Endothelial cell of umbilical vein (primary cell): ENCODE measurements around the gene CCR7. TPM values are rescaled to one million over a fixed set of nuclear protein-coding genes. Genes with fewer than 3 reads are reported as not detected.

Experiments
- BruUV-seq: library from RNA; stranded (reverse); fragments of 400-500 nt; replicated peaks from 2 replicates; lab custom pipeline; 2021; lab: Mats Ljungman, UMichigan
- CTCF ChIA-PET: fragments of 300-600, 350-600 bp; sonication (Branson Sonifier 250); formaldehyde crosslinking; loops from one replicate; lab custom pipeline; 2021; ENCODE audit warnings: antibody characterized with exemption, inconsistent platforms; lab: Charles Lee
- POLR2A ChIA-PET: fragments of 300-600, 350-600 bp; sonication (Branson Sonifier 250); formaldehyde crosslinking; loops from one replicate; lab custom pipeline; 2021; ENCODE audit warnings: antibody characterized with exemption, inconsistent platforms; lab: Charles Lee
- DNase-seq: peaks from one replicate; pipeline ENCODE4 v3.0.0-alpha.2; 2011; ENCODE audit warnings: low read depth, low spot score
- FAIRE-seq: peaks from 2 replicates; lab custom pipeline; 2011; peaks lifted over from hg19 to GRCh38; lab: Jason Lieb, UNC
- H2AFZ ChIP-seq: 2 replicates; pipeline ENCODE4 v1.6.0; 2012; ENCODE audit warnings: low read depth, low read length, control low read depth, inconsistent platforms
- H3K27ac ChIP-seq: 2 replicates; pipeline ENCODE4 v1.5.1; 2011; ENCODE audit warnings: low read depth, mild to moderate bottlenecking, control low read depth, low read length, moderate library complexity; ENCODE audit not compliant: insufficient read depth
- H3K27me3 ChIP-seq, 2 experiments: 2 replicates each; pipeline versions ENCODE4 v1.6.0 to v1.6.1; 2011; ENCODE audit warnings: low read length in 2 of 2, mixed read lengths in 1 of 2; ENCODE audit not compliant: control insufficient read depth in 2 of 2, insufficient read depth in 2 of 2
- H3K36me3 ChIP-seq, 2 experiments: 2 replicates in 1 of 2; 3 replicates in 1 of 2; pipeline ENCODE4 v1.5.1; 2011; ENCODE audit warnings: low read length in 2 of 2, mild to moderate bottlenecking in 1 of 2, moderate library complexity in 1 of 2; ENCODE audit not compliant: control insufficient read depth in 2 of 2, insufficient read depth in 2 of 2; ENCODE audit errors: extremely low read depth in 1 of 2
- H3K4me1 ChIP-seq: 3 replicates; pipeline ENCODE4 v1.5.1; 2011; ENCODE audit warnings: mild to moderate bottlenecking, low read length; ENCODE audit not compliant: control insufficient read depth, insufficient read depth; ENCODE audit errors: extremely low read depth
- H3K4me2 ChIP-seq: 2 replicates; pipeline ENCODE4 v1.6.1; 2011; ENCODE audit warnings: low read length, control low read depth, mixed read lengths; ENCODE audit not compliant: insufficient read depth
- H3K4me3 ChIP-seq, 3 experiments: fragments of 200-600 bp in 1 of 3; sonication (generic), shearing (Covaris generic) in 1 of 3; replicated peaks in 1 of 3; 2 replicates each; pipeline ENCODE4 v1.5.1; 2011 to 2016; ENCODE audit warnings: control low read depth in 3 of 3, low read length in 3 of 3, mild to moderate bottlenecking in 2 of 3, inconsistent platforms in 1 of 3, low read depth in 1 of 3, moderate library complexity in 1 of 3; ENCODE audit not compliant: insufficient read depth in 1 of 3
- H3K79me2 ChIP-seq: 2 replicates; pipeline ENCODE4 v1.6.0; 2012; ENCODE audit warnings: low read length, inconsistent platforms; ENCODE audit not compliant: control insufficient read depth, insufficient read depth
- H3K9ac ChIP-seq: replicated peaks from 2 replicates; pipeline ENCODE3; 2011; ENCODE audit warnings: low read length, control low read depth; ENCODE audit not compliant: insufficient read depth; ENCODE audit errors: extremely low read depth
- H3K9me1 ChIP-seq: replicated peaks from 3 replicates; pipeline ENCODE4 v1.6.0; 2011; ENCODE audit warnings: mild to moderate bottlenecking, low read length; ENCODE audit not compliant: control insufficient read depth, insufficient read depth; ENCODE audit errors: extremely low read depth
- H3K9me3 ChIP-seq: replicated peaks from 2 replicates; pipeline ENCODE4 v1.5.1; 2012; ENCODE audit warnings: low read length, inconsistent platforms; ENCODE audit not compliant: control insufficient read depth, insufficient read depth
- H4K20me1 ChIP-seq: replicated peaks from 2 replicates; pipeline ENCODE3; 2011; ENCODE audit warnings: mild to moderate bottlenecking, low read length; ENCODE audit not compliant: control insufficient read depth, insufficient read depth; ENCODE audit errors: extremely low read depth
- CTCF ChIP-seq, 2 donors: IDR thresholded peaks; 1 replicate in 1 of 2; 2 replicates in 1 of 2; pipeline ENCODE4 v1.5.1; 2011; ENCODE audit warnings: low read length in 2 of 2, mild to moderate bottlenecking in 2 of 2, moderate library complexity in 2 of 2, control low read depth in 1 of 2, inconsistent platforms in 1 of 2, low read depth in 1 of 2; ENCODE audit not compliant: insufficient read depth in 1 of 2; ENCODE audit errors: extremely low read depth in 1 of 2
- JUN ChIP-seq: IDR thresholded peaks from 2 replicates; pipeline ENCODE4 v1.6.1; 2011; ENCODE audit warnings: borderline replicate concordance, low read depth; ENCODE audit not compliant: insufficient read length, insufficient read depth
- MYC ChIP-seq: IDR thresholded peaks from one replicate; pipeline ENCODE4 v1.6.1; 2011; ENCODE audit warnings: mild to moderate bottlenecking, low read depth, low read length
- POLR2A ChIP-seq: IDR thresholded peaks from 2 replicates; pipeline ENCODE4 v1.6.1; 2012; ENCODE audit warnings: low read depth, mild to moderate bottlenecking, control low read depth, low read length
- POLR2AphosphoS5 ChIP-seq: IDR thresholded peaks from 2 replicates; pipeline ENCODE4 v1.6.1; 2012; ENCODE audit warnings: low read depth, mild to moderate bottlenecking, control low read depth, low read length, moderate library complexity; ENCODE audit not compliant: insufficient read depth
- dilution Hi-C: fragments of 300-500 bp; cut with MboI; formaldehyde crosslinking; loops from one replicate; pipeline ENCODE4 v1.15.0; 2019; ENCODE audit warnings: low sequenced_read_pairs; ENCODE audit not compliant: extremely low pct_ligation_motif_present
- intact Hi-C: fragments of 100-400 bp; cut with micrococcal nuclease; formaldehyde crosslinking; loops from one replicate; pipeline ENCODE4 v1.10.0; 2022
- polyA plus RNA-seq, 4 experiments: library from polyadenylated mRNA; depleted of rRNA in 3 of 4; stranded (reverse) in 3 of 4; unstranded in 1 of 4; fragments of >200 nt; gene quantifications; 2 replicates each; pipeline versions ENCODE4 v1.2.1 to v1.2.3, GENCODE V29; 2011 to 2012; ENCODE audit warnings: missing spikeins in 1 of 4
- total RNA-seq: library from RNA; stranded (reverse); gene quantifications from 2 replicates; pipeline ENCODE4 v1.2.3, GENCODE V29; 2021

The CCR7 gene
- total and polyA plus RNA-seq, 2 donors (not counting 3 experiments of a cell fraction or from before 2014, with no cell fraction given), result 0.18 TPM; not detected in 1

GRCh38 chr17:40600486-40601046 is 35.3 kb upstream of the CCR7 start:
- dilution Hi-C loops, result no loop called here
- no peak for FAIRE-seq

GRCh38 chr17:40599468-40599763 is 34.1 kb upstream of the CCR7 start:
- dilution Hi-C loops (no loop called here), intact Hi-C loops (no loop called here)

More at GRCh38 chr17:40600486-40601046, 35.3 kb upstream of the CCR7 start:
- Histone ChIP-seq H3K27ac (no peak overlapping the region), H3K4me3 (no peak overlapping the region), H3K27me3 (peaks cover 14 to 22% of the 10 kb centered on the region in 2 experiments), H2AFZ (no peak overlapping the region), H3K4me1 (no peaks in the 10 kb centered on the region), H3K79me2 (no peaks in the 10 kb centered on the region), H3K9me1 (no peaks in the 10 kb centered on the region), H3K9me3 (no peaks in the 10 kb centered on the region), H3K9ac (no peak overlapping the region), H3K4me2 (no peak overlapping the region), H4K20me1 (no peaks in the 10 kb centered on the region), H3K36me3 (no peaks in the 10 kb centered on the region)
- no peak for DNase-seq
- TF ChIP-seq CTCF (IDR thresholded peaks at IDR 0.05; ENCODE audit: extremely low read depth in 1 of 2, insufficient read depth in 1 of 2, low read depth in 1 of 2, low read length in 2 of 2) (no peak), POLR2AphosphoS5 (no peak), MYC (no peak), POLR2A (no peak)
- BruUV-seq, result no TSS peak
- intact Hi-C loops, result no loop called here
- CTCF ChIA-PET, result no interaction called here
- POLR2A ChIA-PET, result no interaction called here

More at GRCh38 chr17:40599468-40599763, 34.1 kb upstream of the CCR7 start:
- Histone ChIP-seq H3K4me2 (no peak overlapping the region), H3K9me1 (no peaks in the 10 kb centered on the region), H3K9me3 (no peaks in the 10 kb centered on the region), H3K36me3 (no peaks in the 10 kb centered on the region), H3K4me3 (no peak overlapping the region), H3K27me3 (peaks cover 13 to 21% of the 10 kb centered on the region in 2 experiments), H2AFZ (no peak overlapping the region), H3K79me2 (no peaks in the 10 kb centered on the region), H3K9ac (no peak overlapping the region), H4K20me1 (no peaks in the 10 kb centered on the region), H3K4me1 (no peaks in the 10 kb centered on the region), H3K27ac (no peak overlapping the region)
- no peak for DNase-seq
- POLR2A ChIA-PET, result no interaction called here
- CTCF ChIA-PET, result no interaction called here
- BruUV-seq, result no TSS peak
- no peak for FAIRE-seq
- no peak for TF ChIP-seq JUN
